ENCODE data around the gene CASTOR1. TPM values are rescaled to one million over a fixed set of nuclear protein-coding genes. Genes with fewer than 3 reads are reported as not detected.

CASTOR1 gene
- polyA plus RNA-seq, 1 experiment = 12.0 TPM

- Histone ChIP-seq H3K27me3 (ENCODE audit: control insufficient read depth, insufficient read depth, low read length) (no peaks in the 10 kb centered on the region), H3K4me3 (ENCODE audit: low read depth, low read length) (no peak overlapping the region), H3K9me3 (ENCODE audit: control insufficient read depth, insufficient read depth, low read length) (no peaks in the 10 kb centered on the region), H3K27ac (ENCODE audit: low read depth, low read length) (no peak overlapping the region)
- no peak for DNase-seq (ENCODE audit: low read depth, low spot score)
- CTCF ChIA-PET = interaction anchor here (3.1 kb wide), 1 partner anchor 19 kb away, joined by 10 read pairs; no protein-coding TSS in a partner anchor
- POLR2A ChIA-PET = no interaction called here
- no peak for TF ChIP-seq CTCF (IDR thresholded peaks at IDR 0.05; ENCODE audit: low read depth, low read length)
Observed at GRCh38 chr22:30307041-30307574, 17.8 kb upstream of the CASTOR1 start.

- Histone ChIP-seq H3K27me3 (ENCODE audit: control insufficient read depth, insufficient read depth, low read length) (no peaks in the 10 kb centered on the region), H3K27ac (ENCODE audit: low read depth, low read length) (no peak overlapping the region), H3K9me3 (ENCODE audit: control insufficient read depth, insufficient read depth, low read length) (no peaks in the 10 kb centered on the region), H3K4me3 (ENCODE audit: low read depth, low read length) (no peak overlapping the region)
- no peak for DNase-seq (ENCODE audit: low read depth, low spot score)
- ChIA-PET POLR2A (no interaction called here), CTCF (interaction anchor here (3.1 kb wide), 1 partner anchor 19 kb away, joined by 10 read pairs; no protein-coding TSS in a partner anchor)
- TF ChIP-seq CTCF (IDR thresholded peaks at IDR 0.05; ENCODE audit: low read depth, low read length) = no peak
Observed at GRCh38 chr22:30306627-30307011, 17.3 kb upstream of the CASTOR1 start.

GRCh38 chr22:30305906-30306626, 16.8 kb upstream of the CASTOR1 start:
- Histone ChIP-seq H3K4me3 (ENCODE audit: low read depth, low read length) (no peak overlapping the region), H3K27me3 (ENCODE audit: control insufficient read depth, insufficient read depth, low read length) (no peaks in the 10 kb centered on the region), H3K9me3 (ENCODE audit: control insufficient read depth, insufficient read depth, low read length) (no peaks in the 10 kb centered on the region), H3K27ac (ENCODE audit: low read depth, low read length) (no peak overlapping the region)
- DNase-seq (ENCODE audit: low read depth, low spot score) = no peak
- no peak for TF ChIP-seq CTCF (IDR thresholded peaks at IDR 0.05; ENCODE audit: low read depth, low read length)
- POLR2A ChIA-PET = no interaction called here
- CTCF ChIA-PET = interaction anchor here (3.1 kb wide), 1 partner anchor 18 kb away, joined by 10 read pairs; no protein-coding TSS in a partner anchor

- no peak for TF ChIP-seq CTCF (IDR thresholded peaks at IDR 0.05; ENCODE audit: low read depth, low read length)
- ChIA-PET POLR2A (no interaction called here), CTCF (no interaction called here)
- no peak for DNase-seq (ENCODE audit: low read depth, low spot score)
- no peaks in the 10 kb centered on the region for H3K9me3 ChIP-seq (ENCODE audit: control insufficient read depth, insufficient read depth, low read length)
- H3K27ac ChIP-seq (ENCODE audit: low read depth, low read length) = peak overlapping the region; percentile 11
- no peaks in the 10 kb centered on the region for H3K27me3 ChIP-seq (ENCODE audit: control insufficient read depth, insufficient read depth, low read length)
- no peak overlapping the region for H3K4me3 ChIP-seq (ENCODE audit: low read depth, low read length)
Observed at GRCh38 chr22:30305519-30305905, 16.2 kb upstream of the CASTOR1 start.

- no peaks in the 10 kb centered on the region for H3K27me3 ChIP-seq (ENCODE audit: control insufficient read depth, insufficient read depth, low read length)
- ChIA-PET POLR2A (no interaction called here), CTCF (interaction anchor here (0.6 kb wide), 1 partner anchor 8 kb away, joined by 4 read pairs; no protein-coding TSS in a partner anchor)
- TF ChIP-seq CTCF (IDR thresholded peaks at IDR 0.05; ENCODE audit: low read depth, low read length) = no peak
- no peaks in the 10 kb centered on the region for H3K9me3 ChIP-seq (ENCODE audit: control insufficient read depth, insufficient read depth, low read length)
- no peak for DNase-seq (ENCODE audit: low read depth, low spot score)
- H3K4me3 ChIP-seq (ENCODE audit: low read depth, low read length) = no peak overlapping the region
- H3K27ac ChIP-seq (ENCODE audit: low read depth, low read length) = no peak overlapping the region
Observed at GRCh38 chr22:30304495-30305244, 15.4 kb upstream of the CASTOR1 start.
